Measurements from ENCODE around the gene RNF157.
A peak's percentile ranks its signal among the peaks of the same experiment; 100 is the strongest.
"Not testable (repeated sequence)": the region's sequence is repeated elsewhere in the genome, so short reads cannot be mapped to it uniquely, and the experiment has no call there.

RNF157 gene

GRCh38 chr17:76260220-76260619 is 19.9 kb upstream of the RNF157 start:
- H3K4me3 ChIP-seq (ENCODE audit: low read length): no peak overlapping the region
- TF ChIP-seq CTCF (IDR thresholded peaks at IDR 0.05; ENCODE audit: insufficient read depth, low read depth, low read length, missing control alignments): no peak
- no peak for DNase-seq (ENCODE audit: low read depth)

- not testable (repeated sequence) for H3K4me3 ChIP-seq (ENCODE audit: low read length); DNase-seq (ENCODE audit: low read depth)
These were observed 16.2 kb upstream of the RNF157 start for GRCh38 chr17:76256430-76257050.

- no peak for DNase-seq (ENCODE audit: low read depth)
- no peak for TF ChIP-seq CTCF (IDR thresholded peaks at IDR 0.05; ENCODE audit: insufficient read depth, low read depth, low read length, missing control alignments)
- no peak overlapping the region for H3K4me3 ChIP-seq (ENCODE audit: low read length)
These were observed 15.6 kb upstream of the RNF157 start for GRCh38 chr17:76255801-76256429.

GRCh38 chr17:76254275-76254674 is 14.0 kb upstream of the RNF157 start:
- DNase-seq (ENCODE audit: low read depth): no peak
- TF ChIP-seq CTCF (IDR thresholded peaks at IDR 0.05; ENCODE audit: insufficient read depth, low read depth, low read length, missing control alignments): no peak
- H3K4me3 ChIP-seq (ENCODE audit: low read length): no peak overlapping the region

- H3K4me3 ChIP-seq (ENCODE audit: low read length): no peak overlapping the region
- DNase-seq (ENCODE audit: low read depth): no peak
- TF ChIP-seq CTCF (IDR thresholded peaks at IDR 0.05; ENCODE audit: insufficient read depth, low read depth, low read length, missing control alignments): no peak
These were observed 13.5 kb upstream of the RNF157 start for GRCh38 chr17:76253841-76254240.

- not testable (repeated sequence) for H3K4me3 ChIP-seq (ENCODE audit: low read length); DNase-seq (ENCODE audit: low read depth)
These were observed 12.9 kb upstream of the RNF157 start for GRCh38 chr17:76252967-76253766.

- DNase-seq (ENCODE audit: low read depth): peak; percentile 93
- no peak overlapping the region for H3K4me3 ChIP-seq (ENCODE audit: low read length)
These were observed 12.0 kb upstream of the RNF157 start for GRCh38 chr17:76252040-76252954.

More at GRCh38 chr17:76252040-76252954, 12.0 kb upstream of the RNF157 start:
- no peak for TF ChIP-seq CTCF (IDR thresholded peaks at IDR 0.05; ENCODE audit: insufficient read depth, low read depth, low read length, missing control alignments)

Data from epithelial cell of esophagus (primary cell).